Suppressor macrophage (primary cell): ENCODE measurements around the gene ARL4A.
"Not testable (repeated sequence)": the region's sequence is repeated elsewhere in the genome, so short reads cannot be mapped to it uniquely, and the experiment has no call there.

Source experiments
- DNase-seq, 4 experiments: peaks; one replicate each; pipeline ENCODE4 v3.0.0-alpha.2; 2020 to 2022
- total RNA-seq, 17 experiments: gene quantifications; one replicate each; lab custom pipeline; 2026; ENCODE audit warnings: mixed read lengths in 6 of 17, inconsistent platforms in 3 of 17; lab: John Stamatoyannopoulos, UW

ARL4A gene, protein sequence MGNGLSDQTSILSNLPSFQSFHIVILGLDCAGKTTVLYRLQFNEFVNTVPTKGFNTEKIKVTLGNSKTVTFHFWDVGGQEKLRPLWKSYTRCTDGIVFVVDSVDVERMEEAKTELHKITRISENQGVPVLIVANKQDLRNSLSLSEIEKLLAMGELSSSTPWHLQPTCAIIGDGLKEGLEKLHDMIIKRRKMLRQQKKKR
- 4.3 to 29.9 (median 12.0) reads per million in 17 experiments for total RNA-seq

DNA sequence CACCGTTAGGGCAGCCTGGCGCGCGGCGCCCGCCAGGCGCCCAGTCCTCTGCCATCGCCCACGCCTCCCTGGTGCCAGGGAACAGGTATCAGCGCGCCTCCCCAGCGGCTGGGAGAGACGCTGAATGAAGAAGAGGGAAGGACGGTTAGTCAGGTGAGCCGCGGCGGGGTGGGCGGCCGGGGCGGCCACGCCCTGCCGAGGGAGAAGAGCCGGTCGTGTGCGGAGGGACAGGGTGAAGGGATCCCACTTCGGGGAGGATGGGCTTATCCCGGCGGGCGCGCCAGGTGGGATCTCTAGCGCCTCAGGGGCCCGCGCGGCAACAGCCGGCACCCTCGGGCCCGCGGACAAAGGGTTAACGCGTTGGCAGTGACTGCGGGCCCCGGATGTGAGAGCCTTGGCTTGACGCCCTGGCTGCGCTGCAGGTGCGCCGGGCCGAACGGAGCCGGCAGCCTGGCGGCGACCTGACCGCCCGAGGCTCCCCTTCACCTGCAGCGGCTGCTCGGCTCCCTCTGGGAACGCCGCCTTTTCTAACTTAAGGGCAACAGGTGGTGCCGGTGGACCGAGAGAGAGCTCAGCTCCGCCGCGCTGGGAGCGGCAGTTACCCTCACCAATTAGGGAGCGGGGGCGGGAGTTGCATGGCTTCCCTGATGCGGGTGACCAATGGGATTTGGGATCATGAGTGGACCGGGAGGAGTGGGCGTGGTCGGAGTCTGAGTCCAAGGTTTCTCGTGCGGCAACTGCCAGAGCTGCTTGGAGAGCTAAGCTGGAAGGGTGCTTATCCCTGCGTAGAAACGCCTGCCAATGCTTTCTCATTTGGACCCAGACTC lies at the start of gene ARL4A:
Gene ARL4A (plus strand): TSS at position 743 of the 827 bp plus-strand sequence. CDS start 622 bp downstream, outside the sequence.
- DNase-seq = peak; percentile 98 to 100 (median 98)

DNA sequence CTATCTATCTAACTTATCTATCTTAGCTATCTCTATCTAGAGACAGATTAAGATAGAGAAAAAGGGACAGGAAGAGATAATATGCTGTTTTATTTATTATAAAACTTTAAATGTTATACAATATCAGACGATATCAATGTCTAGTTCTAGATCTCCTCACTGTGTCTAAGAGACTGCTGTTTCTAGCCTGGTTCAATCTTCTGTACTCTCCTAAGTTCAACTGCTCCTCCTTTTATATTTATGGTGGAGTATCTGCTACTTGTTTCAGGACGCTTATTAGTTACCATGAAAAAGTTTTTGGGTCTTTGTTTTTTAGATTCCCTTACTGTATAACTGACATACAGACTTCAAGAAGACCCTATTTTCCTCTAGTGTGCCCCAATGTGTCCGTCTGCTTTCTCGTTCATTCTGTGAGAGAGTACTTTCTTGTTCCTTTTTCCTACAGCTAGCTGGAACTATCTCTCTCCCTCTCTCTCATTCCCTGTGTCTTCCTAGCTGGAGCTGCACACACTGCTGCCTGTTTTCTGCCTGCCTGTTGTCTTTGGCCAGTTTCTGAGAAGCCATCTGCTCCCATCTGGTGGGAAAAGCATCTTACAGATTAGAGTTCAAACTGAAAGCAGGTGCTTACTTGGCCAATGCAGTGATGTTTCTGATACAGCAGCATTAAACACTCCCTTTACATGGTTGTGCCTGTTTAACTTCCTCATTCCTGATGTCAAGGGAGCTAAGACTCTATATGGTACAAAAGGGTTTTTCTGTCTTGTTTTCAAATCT lies 49.4 kb upstream of the ARL4A start:
- DNase-seq = peak; percentile 11 to 55 (median 32)

DNA sequence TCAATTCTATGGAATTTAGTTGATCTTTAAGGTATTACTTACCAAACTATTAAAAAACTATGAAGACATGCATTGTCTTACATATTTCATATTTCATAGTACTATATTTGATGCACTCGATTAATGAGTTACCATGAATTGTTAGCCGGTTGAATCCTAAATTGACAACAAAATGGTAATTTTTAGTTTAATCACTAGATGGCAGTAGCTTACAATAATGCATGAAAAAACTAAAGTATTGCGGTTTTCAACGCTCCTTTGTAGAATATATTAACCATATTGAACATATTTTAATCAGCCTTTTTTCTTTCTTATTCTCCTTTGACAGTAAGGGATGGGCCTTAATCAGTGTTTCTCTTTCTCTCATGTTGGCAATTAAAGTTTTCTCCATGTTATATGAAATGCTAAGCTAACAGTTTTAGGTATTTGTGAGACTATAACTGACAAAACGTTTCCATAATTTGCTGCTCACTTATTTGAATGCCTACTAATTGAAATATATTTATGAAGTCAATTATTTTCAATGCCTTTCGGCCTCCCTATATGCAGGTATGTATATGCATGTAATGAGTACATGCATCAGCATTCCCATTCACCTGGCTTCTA lies 48.5 kb upstream of the ARL4A start:
- DNase-seq = peak; percentile 10 to 83 (median 44)

DNA sequence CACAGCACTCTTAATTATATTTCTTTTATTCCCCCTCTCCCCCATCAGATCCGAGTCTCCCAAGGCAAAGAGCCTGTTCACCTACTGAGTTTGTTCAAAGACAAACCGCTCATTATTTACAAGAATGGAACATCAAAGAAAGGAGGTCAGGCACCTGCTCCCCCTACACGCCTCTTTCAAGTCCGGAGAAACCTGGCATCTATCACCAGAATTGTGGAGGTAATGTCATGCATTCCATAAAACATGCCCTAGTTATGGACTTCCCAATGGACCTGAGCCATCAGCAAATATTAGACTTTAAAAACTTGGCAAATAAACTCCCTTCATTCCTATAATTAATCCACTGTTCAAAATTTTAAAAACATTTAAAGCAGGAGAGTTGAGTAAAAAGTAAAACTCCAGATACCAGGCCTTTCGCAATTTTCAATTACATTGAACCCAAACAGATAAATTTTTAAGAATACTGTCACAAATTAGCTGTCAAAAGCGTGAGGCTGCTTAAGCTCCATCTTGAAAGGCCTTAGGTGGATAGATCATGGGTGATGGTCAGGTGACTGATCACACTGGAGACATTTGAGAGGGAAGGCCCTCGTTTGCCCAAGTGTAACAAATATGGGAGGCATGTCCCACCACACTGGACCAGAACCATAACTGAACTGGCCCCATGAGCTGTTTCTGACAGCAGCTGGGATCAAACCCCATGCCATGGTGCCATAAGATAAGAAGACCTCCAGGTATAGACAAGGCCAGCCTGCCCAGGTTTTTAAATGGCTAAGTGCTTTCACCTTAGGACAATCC lies 46.9 kb upstream of the ARL4A start:
- no peak for DNase-seq

DNA sequence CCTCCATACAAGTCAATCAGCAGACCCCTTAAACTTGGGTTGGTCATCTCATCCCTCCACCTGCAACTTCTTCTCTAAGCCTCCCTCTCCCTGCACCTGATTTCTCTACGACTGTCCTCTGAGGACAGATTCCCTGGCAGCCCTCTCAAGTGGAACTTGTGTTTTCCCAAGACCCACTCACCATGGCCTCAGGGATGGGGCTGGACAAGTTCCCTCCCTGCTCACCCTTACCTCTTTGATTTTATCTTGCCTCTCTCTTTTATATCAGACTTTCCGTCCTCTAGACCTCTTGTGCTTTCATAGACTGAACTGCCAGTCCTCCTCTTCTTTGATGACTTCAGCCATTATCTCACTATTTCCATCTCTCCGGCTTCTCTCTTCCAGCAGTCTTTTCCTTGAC lies 46.2 kb upstream of the ARL4A start:
- DNase-seq = no peak

DNA sequence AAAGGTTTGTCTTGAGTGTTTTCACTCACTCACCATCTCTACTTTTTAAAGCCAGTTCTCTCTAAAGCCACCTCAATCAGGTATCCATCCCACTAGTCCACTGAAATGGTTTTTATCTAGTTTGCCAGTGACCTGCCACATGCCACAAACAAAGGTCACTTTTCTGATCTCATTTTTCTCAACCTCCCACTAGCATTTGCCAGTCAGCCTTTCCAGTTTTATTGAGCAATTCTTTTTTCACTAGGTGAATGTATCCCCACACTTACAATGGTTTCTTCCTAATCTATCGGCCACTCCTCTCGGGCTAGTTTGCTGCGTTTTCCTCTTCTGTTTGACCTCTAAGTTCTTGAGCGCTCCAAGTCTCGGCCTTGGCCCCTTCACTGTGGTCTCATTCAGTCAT lies 44.9 kb upstream of the ARL4A start:
- DNase-seq = peak in 1 of 4 experiments; percentile 38

DNA sequence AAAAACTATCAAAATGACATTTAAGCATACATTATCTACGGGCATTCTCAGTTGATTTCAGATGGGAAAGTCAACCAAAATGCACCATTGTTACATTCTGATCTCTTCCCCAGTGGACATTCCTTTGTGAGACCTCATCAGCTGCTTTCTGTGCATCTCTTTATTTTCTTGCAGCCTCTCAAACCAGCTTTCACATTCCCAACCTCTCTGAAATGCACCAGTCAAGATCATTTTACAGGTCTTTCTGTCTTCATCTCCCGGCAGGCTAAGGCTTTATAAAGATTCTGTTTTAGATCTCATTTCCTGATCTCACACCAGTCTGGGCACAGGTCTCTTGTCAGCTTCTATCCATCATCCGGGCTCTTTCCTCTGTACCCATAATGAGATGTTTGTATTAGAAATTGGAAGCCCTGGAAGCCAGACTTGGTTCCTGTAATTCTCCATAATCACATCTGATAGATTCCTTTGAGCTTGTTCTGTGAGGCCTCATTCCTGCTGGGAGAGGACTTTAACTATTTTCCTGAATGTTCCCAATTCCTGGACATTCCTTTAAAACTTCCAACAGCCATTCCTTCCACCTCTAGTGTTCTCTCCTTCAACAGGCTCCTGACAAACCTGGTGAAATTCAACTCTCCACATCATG lies 44.3 kb upstream of the ARL4A start:
- DNase-seq = no peak

DNA sequence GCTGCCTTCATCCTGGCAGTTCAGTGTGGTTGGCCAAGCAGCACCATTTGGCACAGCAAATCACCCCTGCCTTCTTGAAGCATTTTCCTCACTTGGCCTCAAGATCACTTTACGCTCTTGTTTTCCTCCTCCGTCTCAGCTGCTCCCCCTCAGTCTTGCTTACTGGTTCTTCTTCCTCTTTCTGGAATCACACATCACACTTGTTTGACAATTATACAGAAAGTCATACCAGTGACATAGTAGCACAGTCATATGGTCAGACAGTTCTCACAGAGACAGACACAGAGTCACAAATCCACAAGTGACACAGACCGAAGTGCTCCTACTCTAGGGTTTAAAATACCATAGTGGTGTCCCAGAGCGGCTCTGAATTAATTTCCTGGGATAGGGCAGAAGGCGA lies 43.8 kb upstream of the ARL4A start:
- peak; percentile 62 to 90 (median 78) for DNase-seq

DNA sequence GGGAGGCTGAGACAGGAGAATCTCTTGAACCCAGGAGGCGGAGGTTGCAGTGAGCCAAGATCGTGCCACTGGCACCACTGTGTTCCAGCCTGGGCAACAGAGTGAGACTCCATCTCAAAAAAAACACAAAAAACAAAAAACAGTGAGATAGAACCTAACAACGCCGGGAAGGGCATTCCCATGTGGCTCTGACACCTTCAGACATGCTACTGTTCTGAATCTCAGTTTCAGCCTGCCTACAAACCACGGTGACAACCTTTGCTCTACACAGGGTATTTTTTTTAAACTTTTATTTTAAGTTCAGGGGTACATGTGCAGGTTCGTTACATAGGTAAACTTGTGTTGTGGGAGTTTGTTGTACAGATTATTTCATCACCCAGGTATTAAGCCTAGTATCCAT lies 42.2 kb upstream of the ARL4A start:
- DNase-seq = not testable (repeated sequence)

DNA sequence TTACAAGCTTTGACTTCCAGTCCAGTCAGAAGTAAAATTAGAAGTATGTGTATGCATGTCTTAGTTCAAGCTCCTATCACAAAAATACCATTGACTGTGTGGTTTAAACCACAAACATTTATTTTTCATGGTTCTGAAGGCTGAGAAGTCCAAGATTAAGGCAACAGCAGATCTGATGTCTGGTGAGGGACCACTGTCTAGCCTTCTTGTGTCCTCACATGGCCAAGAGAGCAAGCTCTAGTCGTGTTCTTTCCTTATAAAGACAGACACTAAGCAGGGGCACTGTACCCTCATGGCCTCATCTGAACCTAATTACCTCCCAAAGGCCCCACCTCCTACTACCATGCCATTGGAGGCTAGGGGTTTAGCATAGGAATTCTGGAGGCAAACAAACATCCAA lies 41.3 kb upstream of the ARL4A start:
- no peak for DNase-seq

DNA sequence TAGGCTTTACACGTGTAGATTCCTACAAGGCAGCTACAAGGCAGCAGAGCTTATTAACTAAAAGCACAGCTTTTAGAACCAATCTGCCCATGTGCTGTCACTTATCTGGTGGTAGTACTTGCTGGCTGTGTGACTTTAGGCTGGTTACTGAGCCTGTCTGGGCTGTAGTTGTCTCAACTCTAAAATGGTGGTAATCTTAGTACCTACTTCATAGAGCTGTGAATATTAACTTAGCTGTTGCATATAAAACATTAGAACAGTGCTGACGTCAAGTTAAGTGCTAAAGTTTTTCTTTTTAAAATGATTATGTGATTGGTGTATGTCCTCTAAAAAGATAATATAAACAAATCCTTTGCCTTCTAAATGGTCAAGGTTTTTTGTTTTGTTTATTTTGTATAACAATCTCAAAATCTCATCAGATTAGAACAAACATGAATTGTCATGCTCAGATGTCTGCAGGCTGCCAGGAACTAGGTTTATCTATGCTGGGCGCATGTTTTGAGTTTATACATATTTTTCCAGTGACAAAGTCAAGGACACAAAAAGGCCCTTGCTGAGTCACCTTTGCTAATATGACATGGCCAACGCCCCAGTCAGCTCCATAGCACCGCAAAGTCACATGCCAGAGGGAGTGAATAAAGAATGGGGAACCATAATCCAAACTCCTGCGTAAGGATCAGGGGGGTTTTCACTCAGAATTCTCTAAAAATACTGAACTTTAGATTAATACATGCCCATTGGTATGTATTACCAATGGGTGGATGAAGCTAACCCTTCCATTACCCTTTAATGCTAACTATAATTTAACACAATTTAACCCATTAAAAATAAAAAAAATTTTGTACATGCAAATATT lies 39.8 kb upstream of the ARL4A start:
- peak; percentile 36 to 59 (median 48) for DNase-seq

DNA sequence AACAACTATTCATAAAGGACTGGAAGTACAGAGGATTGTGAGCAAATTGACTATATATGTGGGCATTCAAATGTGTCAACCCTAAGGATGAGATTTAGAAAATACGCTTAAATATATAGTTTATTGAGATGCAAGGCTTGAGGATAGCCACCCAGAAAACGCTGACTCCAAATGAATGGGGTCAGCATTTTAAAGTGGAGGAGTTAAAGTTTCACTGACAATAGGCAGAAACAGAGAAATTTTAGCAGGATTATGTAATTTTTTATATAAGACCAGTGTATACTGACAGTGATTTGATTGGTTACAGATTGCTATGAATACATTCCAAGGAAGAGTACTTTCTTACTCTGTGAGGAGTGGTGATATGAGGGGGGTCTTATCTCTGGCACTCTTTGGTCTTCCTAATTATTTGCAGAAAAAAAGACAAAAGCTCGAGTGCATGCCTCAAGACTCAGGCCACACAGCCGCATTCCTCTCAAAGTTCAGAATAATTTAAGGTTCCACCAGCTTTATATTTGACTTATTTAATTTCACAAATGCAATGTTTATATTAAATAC lies 38.6 kb upstream of the ARL4A start:
- DNase-seq = no peak

DNA sequence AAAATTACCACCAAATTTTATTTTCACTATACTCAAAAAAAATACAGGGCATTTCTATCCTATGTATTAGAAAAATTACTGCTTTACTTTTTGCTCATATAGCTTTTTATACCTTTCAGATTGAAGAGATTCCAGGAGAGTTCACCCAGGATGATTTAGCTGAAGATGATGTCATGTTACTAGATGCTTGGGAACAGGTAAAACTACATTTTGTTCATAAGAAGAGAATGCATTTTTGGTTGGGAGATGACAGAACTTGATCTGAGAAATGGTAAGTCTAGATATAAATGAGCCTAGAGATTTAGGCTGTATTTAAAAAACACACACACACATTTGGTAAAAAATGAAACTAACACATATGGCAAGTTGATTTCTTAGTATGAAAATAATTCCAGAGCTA lies 38.1 kb upstream of the ARL4A start:
- DNase-seq = no peak

DNA sequence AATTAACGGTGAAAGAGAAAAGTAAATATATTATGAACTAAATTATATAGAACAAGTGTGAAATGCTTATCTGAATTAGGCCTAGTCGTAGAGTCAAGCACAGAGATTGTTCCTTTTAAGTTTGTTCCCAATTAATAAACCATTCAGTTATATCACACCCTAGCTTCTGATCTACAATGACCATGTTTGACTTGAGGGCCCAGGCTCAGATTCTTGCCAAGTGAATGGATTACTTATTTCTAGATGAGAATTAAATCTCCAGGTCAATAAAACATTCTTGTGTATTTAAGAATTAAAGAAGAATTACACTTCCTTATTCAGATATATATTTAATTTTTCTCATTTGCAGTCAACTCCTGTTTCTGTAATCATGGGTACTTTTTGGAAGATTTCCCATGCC lies 37.4 kb upstream of the ARL4A start:
- no peak for DNase-seq

DNA sequence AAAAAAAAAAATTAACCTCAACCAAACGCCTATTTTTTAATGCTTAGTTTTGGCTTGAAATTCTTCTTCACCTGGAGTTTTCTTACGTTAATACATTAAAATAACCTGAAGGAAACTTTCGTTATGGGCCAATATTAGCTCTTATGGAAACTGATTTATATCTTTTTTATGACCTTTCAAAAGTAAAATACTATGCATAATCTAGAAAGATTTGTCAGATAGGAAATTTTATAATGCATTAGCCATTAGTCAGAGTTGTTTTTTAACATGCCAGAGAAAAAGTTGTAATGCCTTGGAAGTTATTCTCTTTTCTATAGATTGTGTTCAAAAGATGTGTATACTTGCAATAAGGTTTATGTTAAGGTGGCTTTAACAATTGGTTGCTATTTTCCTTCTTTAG lies 34.3 kb upstream of the ARL4A start:
- no peak for DNase-seq

DNA sequence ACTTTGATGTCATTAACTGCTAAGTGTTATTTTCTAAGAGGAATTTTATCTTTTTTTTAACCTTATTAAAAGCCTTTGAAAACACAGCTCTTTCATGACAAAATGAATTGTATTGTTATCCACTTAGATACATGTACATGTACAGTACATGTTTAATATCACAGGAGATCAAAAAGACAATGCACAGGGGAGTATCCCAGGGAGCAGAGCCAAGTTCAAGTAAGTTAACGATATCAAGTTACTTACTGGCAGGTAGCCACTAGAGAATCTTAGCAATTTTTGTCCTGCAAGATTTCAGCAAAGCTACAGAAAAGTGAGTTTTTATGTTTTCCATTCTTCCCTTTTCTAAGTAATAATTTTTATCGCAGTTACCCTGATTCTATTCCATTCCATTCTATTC lies 33.9 kb upstream of the ARL4A start:
- no peak for DNase-seq

DNA sequence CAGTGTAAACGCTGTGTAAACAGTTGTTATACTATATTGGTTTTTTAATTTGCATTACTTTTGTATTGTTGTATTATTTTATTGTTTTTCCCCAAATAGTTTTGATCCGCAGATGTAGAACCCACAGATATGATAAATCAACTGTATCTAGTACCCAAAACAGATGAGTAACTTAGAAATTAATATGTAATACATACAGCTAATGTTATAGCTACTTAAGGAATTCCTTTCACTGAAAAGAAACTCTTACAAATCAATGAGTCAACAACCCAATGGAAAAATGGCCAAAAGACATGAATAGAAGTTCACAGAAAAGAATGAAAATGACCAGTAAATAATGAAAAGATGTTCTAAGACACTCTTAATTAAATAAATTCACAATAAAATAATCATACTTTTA lies 32.3 kb upstream of the ARL4A start:
- no peak for DNase-seq

DNA sequence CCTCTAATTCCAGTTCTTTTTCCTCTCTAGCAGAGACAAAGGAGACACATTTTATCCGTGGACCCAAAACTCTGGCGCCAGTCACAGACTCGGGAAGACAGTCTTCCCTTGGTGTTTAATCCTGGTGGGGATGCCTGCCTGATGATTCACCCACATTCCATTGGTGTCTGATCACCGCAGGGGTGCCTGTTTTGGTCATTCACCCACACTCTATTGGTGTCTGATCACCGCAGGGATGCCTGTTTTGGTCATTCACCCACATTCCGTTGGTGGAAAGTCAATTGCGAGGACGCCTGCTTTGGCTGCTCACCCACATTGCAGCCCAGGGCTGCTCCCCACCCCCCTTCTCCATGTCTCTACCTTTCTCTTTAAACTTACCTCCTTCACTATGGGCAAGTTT lies 27.0 kb upstream of the ARL4A start:
- not testable (repeated sequence) for DNase-seq

DNA sequence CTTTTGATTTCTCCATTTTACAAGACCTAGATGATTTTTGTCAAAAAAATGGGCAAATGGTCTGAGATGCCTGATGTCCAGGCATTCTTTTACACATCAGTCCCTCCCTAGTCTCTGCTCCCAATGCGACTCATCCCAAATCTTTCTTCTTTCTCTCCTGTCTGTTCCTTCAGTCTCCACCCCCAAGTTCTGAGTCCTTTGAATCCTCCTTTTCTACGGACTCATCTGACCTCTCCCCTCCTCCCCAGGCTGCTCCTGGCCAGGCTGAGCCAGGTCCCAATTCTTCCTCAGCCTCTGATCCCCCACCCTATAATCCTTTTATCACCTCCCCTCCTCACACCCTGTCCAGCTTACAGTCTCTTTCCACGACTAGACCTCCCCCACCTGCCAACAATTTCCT lies 26.4 kb upstream of the ARL4A start:
- not testable (repeated sequence) for DNase-seq

DNA sequence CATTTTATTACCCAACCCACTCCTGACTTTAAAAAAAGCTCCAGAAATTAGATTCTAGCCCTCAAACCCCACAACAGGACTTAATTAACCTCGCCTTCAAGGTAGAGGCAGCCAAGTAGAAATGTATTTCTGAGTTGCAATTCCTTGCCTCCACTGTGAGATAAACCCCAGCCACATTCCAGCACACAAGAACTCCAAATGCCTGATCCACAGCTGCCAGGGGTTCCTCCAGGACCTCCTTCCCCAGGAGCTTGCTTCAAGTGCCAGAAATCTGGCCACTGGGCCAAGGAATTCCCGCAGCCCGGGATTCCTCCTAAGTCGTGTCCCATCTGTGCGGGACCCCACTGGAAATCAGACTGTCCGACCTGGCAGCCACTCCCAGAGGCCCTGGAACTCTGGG lies 25.9 kb upstream of the ARL4A start:
- DNase-seq = no peak
